Adipocyte (in vitro differentiated cells): ENCODE data around the gene ATF7.

Source experiments
- DNase-seq: peaks from one replicate; pipeline ENCODE4 v3.0.0-alpha.2; 2015; ENCODE audit warnings: low read depth
- H3K27me3 ChIP-seq: replicated peaks from 2 replicates; pipeline ENCODE4 v1.7.0; 2013; ENCODE audit warnings: mild to moderate bottlenecking, low read length, moderate library complexity; ENCODE audit not compliant: control insufficient read depth, insufficient read depth
- H3K36me3 ChIP-seq: 2 replicates; pipeline ENCODE4 v1.7.0; 2013; ENCODE audit warnings: low read length, mild to moderate bottlenecking, moderate library complexity; ENCODE audit not compliant: control insufficient read depth, insufficient read depth, severe bottlenecking
- H3K4me1 ChIP-seq: 2 replicates; pipeline ENCODE4 v1.7.0; 2013; ENCODE audit warnings: mild to moderate bottlenecking, low read length, moderate library complexity; ENCODE audit not compliant: control insufficient read depth, insufficient read depth
- H3K4me3 ChIP-seq: 2 replicates; pipeline ENCODE4 v1.7.0; 2013; ENCODE audit warnings: mild to moderate bottlenecking, low read length, moderate library complexity
- H3K9ac ChIP-seq: 2 replicates; pipeline ENCODE4 v1.7.0; 2013; ENCODE audit warnings: mild to moderate bottlenecking, low read length, moderate library complexity
- H3K9me3 ChIP-seq: 2 replicates; pipeline ENCODE4 v1.7.0; 2013; ENCODE audit warnings: mild to moderate bottlenecking, low read length, moderate library complexity; ENCODE audit not compliant: control insufficient read depth

ATF7 gene

DNA sequence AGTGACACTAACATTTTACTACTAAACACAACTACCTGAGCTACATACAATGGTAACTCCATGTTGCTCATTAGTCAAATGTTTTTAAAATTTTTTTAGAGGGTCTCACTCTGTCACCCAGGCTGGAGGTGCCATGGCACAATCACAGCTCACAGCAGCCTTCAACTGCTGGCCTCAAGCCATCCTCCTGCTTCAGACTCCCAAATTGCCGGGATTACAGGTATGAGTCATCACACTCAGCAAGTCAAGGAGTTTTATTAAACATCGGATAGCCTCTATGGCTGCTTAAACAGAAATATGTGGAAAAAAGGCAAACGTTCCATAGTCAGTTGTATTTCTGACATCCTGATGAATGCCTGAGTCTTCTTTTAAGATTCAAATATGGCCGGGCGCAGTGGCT, 107.8 kb downstream of the ATF7 start:
- Histone ChIP-seq H3K36me3 (peaks cover 87% of the 10 kb centered on the region), H3K9me3 (no peaks in the 10 kb centered on the region), H3K4me1 (peaks cover 10% of the 10 kb centered on the region), H3K27me3 (no peaks in the 10 kb centered on the region), H3K9ac (no peak overlapping the region), H3K4me3 (no peak overlapping the region)
- no peak for DNase-seq

DNA sequence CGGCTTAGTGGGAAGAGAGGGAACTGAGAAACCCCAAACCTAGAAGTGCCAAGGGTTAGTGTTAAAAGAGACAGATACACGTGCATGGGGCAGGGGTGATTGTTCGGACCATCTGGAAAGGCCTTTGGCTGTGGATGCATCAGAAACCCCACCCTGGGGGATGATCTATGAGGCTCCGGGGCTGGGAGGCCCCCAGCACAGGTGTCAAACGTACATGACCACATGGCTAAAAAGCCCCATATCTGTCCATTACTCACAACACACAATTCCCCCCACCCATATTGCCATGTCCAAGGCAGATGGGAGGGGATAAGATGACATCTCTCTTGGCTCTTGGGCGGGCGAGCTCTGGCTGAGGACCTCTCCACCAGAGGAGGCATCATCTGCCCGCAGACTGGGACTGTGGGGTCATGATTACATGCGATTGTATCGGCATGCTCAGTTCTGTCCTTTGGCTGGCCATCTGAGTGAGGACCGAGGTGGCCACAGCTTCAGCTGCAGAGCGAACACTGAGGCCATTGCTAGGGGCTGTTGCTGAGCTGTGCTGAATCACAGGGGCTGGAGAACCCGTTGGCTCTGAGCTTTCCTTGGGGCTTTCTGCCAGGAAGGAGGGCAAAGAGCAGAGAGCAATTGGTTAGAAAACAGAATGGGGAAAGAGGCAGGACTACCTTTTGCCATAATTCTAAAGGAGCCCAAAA, 109.3 kb downstream of the ATF7 start:
- H3K9ac ChIP-seq = no peak overlapping the region
- no peak overlapping the region for H3K4me3 ChIP-seq
- no peak for DNase-seq
- H3K27me3 ChIP-seq = no peaks in the 10 kb centered on the region
- H3K36me3 ChIP-seq = peaks cover 87% of the 10 kb centered on the region
- no peaks in the 10 kb centered on the region for H3K9me3 ChIP-seq
- peaks cover 10% of the 10 kb centered on the region for H3K4me1 ChIP-seq

DNA sequence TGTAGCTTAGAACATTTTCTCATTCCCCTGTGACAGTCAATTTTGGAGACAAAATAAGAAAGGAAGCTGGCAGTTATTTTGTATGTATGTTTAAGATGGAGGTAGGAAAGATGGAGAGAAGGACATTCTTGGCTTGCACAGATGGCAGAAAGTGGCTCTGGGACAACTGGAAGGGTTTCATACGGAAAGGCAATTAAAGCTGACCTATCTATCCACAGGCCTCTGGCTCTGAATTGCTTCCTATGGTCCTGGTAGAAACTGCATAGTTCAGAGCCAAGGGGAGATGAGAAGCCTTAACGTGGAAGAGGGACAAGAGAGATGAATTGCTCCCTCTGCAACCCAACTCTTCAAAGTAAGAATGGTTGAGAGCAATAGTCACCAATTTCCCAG, 110.9 kb downstream of the ATF7 start:
- Histone ChIP-seq H3K36me3 (peaks cover 86% of the 10 kb centered on the region), H3K9me3 (no peaks in the 10 kb centered on the region), H3K4me3 (no peak overlapping the region), H3K9ac (no peak overlapping the region), H3K4me1 (peaks cover 10% of the 10 kb centered on the region), H3K27me3 (no peaks in the 10 kb centered on the region)
- DNase-seq = no peak

DNA sequence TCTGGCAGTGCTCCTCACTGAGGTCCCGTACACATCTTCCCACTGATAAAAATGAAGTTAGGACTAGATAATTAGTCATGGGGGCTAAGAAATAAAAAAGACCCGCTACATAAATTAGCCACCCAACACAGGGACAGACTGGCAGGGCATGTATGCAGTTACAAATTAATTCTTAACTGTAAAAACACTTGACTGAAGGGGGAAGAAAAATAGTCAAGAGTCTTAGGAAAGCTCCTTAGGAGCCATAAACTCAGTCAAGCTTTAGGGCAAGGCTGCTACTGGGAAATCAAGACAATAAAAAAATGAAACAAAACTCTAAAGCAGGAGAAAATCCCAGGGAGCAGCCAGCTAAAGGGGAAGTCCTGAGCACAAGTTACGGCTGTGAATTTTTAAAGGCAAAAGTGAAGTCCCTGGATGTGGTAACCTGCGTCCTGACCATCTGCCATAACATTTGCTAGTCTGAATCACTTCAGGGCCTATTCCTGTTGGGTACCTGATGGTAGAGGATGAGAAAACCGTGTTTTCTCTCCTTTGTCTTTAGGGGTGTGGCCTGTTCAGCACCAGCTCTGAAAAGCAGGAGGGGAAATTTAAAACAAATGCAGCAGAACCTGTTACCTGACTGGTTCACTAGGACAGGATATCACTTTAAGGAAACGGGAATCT, 111.4 kb downstream of the ATF7 start:
- peaks cover 10% of the 10 kb centered on the region for H3K4me1 ChIP-seq
- H3K36me3 ChIP-seq = peaks cover 81% of the 10 kb centered on the region
- no peaks in the 10 kb centered on the region for H3K9me3 ChIP-seq
- H3K9ac ChIP-seq = no peak overlapping the region
- no peak overlapping the region for H3K4me3 ChIP-seq
- no peak for DNase-seq
- no peaks in the 10 kb centered on the region for H3K27me3 ChIP-seq

DNA sequence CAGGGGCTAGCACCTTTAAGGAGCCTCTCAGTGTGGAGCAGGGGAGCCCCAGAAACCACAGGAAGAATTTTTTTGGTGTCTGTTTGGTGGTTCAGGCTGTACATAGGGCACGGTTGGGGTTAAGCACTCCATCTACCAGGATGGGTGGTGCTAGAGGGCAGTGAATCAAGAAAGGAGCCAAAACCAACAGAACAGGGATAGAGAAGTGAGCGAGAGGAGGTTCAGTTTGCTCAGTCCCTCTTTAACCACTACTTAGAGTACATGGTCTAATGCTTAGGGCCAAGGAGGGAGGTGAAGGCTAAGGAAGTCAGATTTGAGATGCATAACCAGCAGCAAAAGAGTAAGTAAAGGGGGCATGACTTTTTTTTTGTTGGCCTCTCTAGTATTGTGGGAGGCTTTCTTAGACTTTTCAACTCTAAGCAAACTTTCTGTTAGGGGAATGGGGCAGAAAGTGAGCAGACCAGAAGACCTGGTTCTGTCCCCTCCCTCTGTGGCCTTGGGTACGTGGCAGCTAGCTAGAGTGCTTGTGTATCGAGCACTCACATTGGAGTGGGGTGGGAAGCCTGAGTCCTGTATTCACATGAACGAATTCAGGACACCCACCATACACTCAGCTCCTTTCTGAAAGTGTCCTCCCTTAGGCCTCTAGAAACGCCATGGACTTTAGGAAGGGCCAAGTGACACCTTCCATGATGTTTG, 112.3 kb downstream of the ATF7 start:
- H3K9me3 ChIP-seq = no peaks in the 10 kb centered on the region
- no peak overlapping the region for H3K4me3 ChIP-seq
- peaks cover 10% of the 10 kb centered on the region for H3K4me1 ChIP-seq
- DNase-seq = no peak
- no peaks in the 10 kb centered on the region for H3K27me3 ChIP-seq
- peaks cover 77% of the 10 kb centered on the region for H3K36me3 ChIP-seq
- H3K9ac ChIP-seq = peak overlapping the region; percentile 5

DNA sequence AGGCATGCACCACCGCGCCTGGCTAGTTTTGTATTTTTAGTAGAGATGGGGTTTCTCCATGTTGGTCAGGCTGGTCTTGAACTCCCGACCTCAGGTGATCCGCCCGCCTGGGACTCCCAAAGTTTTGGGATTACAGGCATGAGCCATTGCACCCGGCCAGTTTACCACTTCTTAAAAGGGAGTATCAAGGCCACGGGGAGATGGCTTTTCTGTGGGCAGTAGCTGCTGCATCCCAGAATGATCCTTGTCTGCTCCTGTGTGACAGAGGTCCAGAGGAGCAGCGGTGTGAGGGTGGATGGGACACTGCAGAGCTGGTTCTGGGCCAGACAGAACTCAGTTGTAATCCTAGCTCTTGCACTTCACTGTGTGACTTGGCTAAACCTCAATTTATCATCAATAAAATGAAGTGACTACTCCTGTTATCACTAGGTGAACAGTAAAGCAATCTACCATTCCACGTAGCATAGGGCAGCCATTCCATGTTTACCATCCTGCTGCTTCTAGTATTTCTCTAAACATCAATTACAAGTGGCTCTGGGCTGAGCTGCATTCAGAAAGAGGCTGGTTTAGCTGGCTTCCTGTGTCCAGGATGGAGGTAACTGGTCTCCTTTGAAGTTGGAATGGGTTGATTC, 115.9 kb downstream of the ATF7 start:
- H3K36me3 ChIP-seq = peaks cover 68% of the 10 kb centered on the region

DNA sequence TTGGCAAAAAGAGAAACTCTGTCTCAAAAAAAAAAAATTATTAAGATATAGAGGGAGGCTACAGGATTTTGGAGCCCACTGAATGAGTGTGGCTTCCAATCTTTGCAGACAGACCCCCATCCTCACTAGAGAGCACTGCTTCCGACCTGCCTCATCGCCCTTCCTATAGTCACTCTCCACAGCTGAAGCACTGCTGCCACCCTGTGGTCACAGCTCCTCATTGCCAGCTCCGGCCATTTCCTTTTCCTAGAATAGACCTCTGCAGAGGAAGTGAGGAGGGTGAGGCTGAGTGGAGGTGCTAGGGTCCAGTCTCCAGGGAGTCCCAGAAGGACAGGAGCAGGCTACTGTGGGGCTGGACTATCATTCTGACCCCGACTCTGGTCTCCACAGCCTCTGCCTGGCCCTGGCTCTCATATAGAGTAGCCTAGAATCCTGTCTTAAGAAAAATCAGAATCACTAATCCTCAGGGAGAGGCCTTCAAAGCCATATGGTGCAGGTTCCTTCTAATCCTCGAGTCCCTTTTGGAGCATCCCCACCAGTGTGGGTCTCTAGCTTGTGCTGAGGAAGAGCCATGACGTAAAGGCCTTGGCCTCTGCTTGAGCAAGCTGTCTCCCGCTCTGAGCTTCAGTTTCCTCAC, 117.5 kb downstream of the ATF7 start:
- DNase-seq = peak; percentile 90
- peaks cover 54% of the 10 kb centered on the region for H3K36me3 ChIP-seq
- H3K4me1 ChIP-seq = peaks cover 26% of the 10 kb centered on the region
- H3K9me3 ChIP-seq = no peaks in the 10 kb centered on the region
- no peak overlapping the region for H3K4me3 ChIP-seq
- H3K27me3 ChIP-seq = no peaks in the 10 kb centered on the region
- H3K9ac ChIP-seq = no peak overlapping the region

More for the DNA sequence above, 115.9 kb downstream of the ATF7 start:
- H3K9me3 ChIP-seq = no peaks in the 10 kb centered on the region
- H3K9ac ChIP-seq = no peak overlapping the region
- H3K27me3 ChIP-seq = no peaks in the 10 kb centered on the region
- H3K4me3 ChIP-seq = no peak overlapping the region
- no peak for DNase-seq
- peaks cover 16% of the 10 kb centered on the region for H3K4me1 ChIP-seq

DNA sequence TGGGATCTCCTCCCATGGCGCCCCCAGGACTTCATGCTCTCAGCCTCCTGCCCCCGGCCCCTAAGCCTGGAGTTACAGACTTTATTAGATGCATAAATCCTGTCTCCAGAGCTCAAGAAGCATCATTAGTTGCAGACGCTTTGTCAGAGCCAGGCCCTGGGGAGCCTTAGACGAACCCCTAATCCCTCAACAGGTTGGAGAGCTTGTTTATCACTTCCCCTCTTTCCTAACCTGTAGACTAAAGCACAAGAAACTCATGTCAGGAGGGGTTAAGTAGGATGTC, 118.6 kb downstream of the ATF7 start:
- Histone ChIP-seq H3K4me1 (peaks cover 37% of the 10 kb centered on the region), H3K27me3 (no peaks in the 10 kb centered on the region), H3K4me3 (no peak overlapping the region), H3K9me3 (no peaks in the 10 kb centered on the region), H3K36me3 (peaks cover 47% of the 10 kb centered on the region), H3K9ac (peak overlapping the region; percentile 4)
- DNase-seq = no peak

DNA sequence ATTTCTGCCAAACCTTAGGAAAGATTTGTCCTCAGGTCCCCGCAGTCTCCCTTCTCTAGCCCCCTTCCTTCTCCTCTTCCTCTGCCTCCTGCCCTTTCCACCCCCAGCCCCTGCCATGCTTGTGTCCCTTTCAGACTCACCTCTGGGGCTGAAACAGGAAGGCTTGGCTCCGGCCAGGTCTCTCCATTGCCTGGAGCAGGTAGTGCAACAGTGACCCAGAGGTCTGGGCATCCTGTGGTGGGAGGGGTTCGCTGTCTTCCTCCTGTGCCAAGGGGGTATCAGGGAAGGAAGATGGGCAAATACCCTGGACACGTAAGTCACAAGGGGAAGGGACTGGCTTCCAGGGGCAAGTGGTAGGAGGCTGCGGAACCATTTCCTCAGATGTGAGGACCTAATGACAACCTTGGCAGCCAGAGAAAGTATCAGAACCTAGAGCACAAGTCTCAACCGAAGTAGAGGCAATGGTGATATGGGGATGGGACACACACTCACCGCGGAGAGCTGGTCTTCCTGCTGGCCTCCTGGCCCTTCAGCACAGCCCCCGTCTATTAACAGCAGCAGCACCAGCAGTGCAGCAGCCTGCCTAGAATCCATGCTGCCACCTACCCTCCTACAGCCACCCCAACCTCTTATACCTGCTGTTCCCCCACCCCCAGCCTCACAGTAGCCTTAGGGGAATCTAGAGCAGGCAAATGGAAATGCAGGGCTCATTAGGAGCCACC, 119.1 kb downstream of the ATF7 start, which contains the start of gene NPFF:
Gene NPFF (minus strand): TSS at position 604 of the 722 bp plus-strand sequence. CDS start 10 bp downstream, at position 594.
- Histone ChIP-seq H3K4me3 (no peak within 1 kb of the TSS), H3K27me3 (no peaks in the 10 kb centered on the region), H3K4me1 (peaks cover 40% of the 10 kb centered on the region), H3K36me3 (peaks cover 42% of the 10 kb centered on the region), H3K9me3 (no peaks in the 10 kb centered on the region), H3K9ac (peak within 1 kb of the TSS; percentile 78)
- DNase-seq = no peak

DNA sequence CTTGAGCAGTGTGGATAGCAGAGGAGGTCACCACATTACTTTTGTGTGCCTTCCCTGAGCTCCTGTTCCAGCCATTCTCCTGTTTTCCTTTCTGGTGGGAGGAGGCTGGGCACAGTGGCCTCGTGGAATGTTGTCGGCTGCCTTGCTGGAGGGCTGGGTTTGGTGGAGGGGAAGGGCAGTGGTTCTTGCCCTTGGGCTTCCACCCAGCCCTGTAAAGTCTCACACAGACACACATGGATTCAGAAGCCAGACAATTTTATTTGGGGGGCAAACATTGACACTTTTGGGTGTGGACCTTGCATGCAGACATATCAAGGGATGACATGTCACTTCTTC, 119.8 kb downstream of the ATF7 start:
- H3K4me3 ChIP-seq = no peak overlapping the region
- no peak for DNase-seq
- no peaks in the 10 kb centered on the region for H3K27me3 ChIP-seq

More for the DNA sequence above, 119.8 kb downstream of the ATF7 start:
- Histone ChIP-seq H3K36me3 (peaks cover 36% of the 10 kb centered on the region), H3K9me3 (no peaks in the 10 kb centered on the region), H3K4me1 (peaks cover 46% of the 10 kb centered on the region), H3K9ac (peak overlapping the region; percentile 78)
